Measurements from ENCODE around the gene KREMEN2. TPM values are rescaled to one million over a fixed set of nuclear protein-coding genes. Genes with fewer than 3 reads are reported as not detected.

KREMEN2 gene
- total RNA-seq, 2 donors from 2014 or later = 1.4 to 4.0 TPM

DNA sequence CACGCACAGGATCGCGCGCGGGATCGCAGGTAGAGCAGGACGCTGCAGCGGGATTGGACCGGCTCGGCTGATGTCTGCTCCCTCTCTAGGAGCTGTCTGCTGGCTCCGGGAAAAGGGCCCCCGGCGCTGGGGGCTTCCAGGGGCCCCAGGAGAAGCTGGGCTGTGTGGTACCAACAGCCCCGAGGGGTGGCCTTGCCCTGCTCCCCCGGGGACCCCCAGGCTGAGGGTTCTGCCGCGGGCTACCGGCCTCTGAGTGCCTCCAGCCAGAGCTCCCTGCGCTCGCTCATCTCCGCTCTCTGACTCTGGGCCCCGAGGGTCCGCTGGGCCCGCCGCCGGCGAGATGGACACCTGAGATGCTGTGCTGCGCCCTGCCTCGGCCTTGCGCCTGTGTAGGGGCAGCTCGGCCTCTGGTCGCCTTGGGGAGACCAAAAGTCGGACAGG is 3.7 kb downstream of the KREMEN2 start:
- Histone ChIP-seq H3K27me3 (replicated peaks; ENCODE audit: insufficient read depth) (no peaks in the 10 kb centered on the region), H3K4me1 (replicated peaks) (peaks cover 35% of the 10 kb centered on the region)
- 47% methylated on average over 32 of the region's 33 CpGs for WGBS

DNA sequence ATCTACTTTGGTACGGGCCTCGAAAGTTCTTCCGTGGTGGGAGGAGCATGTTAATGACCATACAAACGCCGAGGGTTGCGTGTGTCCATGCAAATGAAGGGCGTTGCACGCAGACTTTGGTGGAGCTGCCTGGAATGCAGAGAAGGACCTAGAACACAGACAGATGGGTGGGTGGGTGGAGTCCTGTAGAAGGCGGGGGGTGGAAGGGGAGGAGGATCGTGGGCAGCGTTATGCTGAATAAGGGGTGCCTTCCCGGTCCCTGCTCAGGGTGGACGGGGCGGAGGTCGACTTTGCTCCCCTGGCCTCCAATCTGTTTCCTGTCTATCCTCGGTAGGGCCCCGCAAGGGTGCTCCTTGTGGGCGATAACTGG is 4.3 kb downstream of the KREMEN2 start:
- Histone ChIP-seq H3K9me3 (no peaks in the 10 kb centered on the region), H3K27me3 (replicated peaks; ENCODE audit: insufficient read depth) (no peaks in the 10 kb centered on the region), H3K27ac (peak overlapping the region in 1 of 2 donors; percentile 67), H3K4me1 (replicated peaks) (peaks cover 37% of the 10 kb centered on the region), H3K36me3 (no peaks in the 10 kb centered on the region), H3K4me3 (peak overlapping the region in 1 of 2 donors; percentile 71)
- TF ChIP-seq, protein P1, sequence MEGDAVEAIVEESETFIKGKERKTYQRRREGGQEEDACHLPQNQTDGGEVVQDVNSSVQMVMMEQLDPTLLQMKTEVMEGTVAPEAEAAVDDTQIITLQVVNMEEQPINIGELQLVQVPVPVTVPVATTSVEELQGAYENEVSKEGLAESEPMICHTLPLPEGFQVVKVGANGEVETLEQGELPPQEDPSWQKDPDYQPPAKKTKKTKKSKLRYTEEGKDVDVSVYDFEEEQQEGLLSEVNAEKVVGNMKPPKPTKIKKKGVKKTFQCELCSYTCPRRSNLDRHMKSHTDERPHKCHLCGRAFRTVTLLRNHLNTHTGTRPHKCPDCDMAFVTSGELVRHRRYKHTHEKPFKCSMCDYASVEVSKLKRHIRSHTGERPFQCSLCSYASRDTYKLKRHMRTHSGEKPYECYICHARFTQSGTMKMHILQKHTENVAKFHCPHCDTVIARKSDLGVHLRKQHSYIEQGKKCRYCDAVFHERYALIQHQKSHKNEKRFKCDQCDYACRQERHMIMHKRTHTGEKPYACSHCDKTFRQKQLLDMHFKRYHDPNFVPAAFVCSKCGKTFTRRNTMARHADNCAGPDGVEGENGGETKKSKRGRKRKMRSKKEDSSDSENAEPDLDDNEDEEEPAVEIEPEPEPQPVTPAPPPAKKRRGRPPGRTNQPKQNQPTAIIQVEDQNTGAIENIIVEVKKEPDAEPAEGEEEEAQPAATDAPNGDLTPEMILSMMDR (IDR thresholded peaks at IDR 0.05) = no peak
- no peak for TF ChIP-seq POLR2A (IDR thresholded peaks at IDR 0.05)
- TF ChIP-seq POLR2AphosphoS5 (IDR thresholded peaks at IDR 0.05) = no peak
- WGBS = 21% methylated on average over 18 of the region's 18 CpGs
- DNase-seq (ENCODE audit: low spot score) = no peak
- intact Hi-C loops (cut with DNase I) = no loop called here

More for the DNA sequence above, 3.7 kb downstream of the KREMEN2 start:
- intact Hi-C loops (cut with DNase I) = no loop called here
- Histone ChIP-seq H3K36me3 (no peaks in the 10 kb centered on the region), H3K4me3 (no peak overlapping the region), H3K27ac (no peak overlapping the region), H3K9me3 (no peaks in the 10 kb centered on the region)
- no peak for DNase-seq (ENCODE audit: low spot score)
- TF ChIP-seq, protein P1 (IDR thresholded peaks at IDR 0.05) = no peak

DNA sequence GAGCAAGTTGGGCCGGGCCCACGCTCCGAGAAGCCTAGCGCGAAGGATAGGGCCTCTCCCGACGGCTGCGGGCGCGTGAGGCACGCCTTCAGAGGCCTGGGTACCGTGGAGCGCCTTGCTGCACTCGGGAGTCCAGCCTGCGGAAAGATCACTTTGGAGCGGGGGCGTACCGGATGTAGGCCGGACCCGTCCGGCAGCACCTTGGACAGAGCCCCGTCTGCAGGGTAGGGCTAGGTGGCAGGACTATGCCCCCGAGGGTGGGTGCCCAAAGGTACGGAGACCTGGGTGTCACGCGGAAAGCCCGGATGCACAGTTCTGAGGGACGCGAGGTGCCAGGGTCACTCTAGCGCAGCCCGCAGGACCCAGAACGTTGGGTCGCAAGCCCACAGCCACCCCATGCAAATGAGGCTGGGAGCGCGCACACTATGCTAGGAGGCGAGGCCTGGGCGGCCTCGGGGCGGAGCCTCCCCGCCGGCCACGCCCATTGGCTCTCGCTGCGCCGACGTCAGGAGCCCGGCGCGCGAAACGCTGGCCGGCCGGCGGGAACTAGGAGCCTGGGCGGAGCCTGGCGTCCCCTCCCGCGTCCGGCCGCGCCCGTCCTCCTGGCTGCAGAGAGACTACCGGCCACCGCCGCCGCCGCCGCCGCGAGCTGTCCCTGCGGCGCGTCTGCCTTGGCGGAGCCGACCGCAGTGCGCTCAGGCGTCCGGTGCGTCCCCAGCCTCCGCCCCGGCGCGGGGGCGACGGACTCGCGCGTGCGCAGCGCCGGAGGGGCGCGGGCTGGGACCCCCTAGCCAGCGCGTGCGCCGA is 4.9 kb downstream of the KREMEN2 start, which contains the start of gene PAQR4:
Gene PAQR4, plus strand, starts transcription at position 611 of the 807 bp plus-strand sequence. CDS start 327 bp downstream, outside the sequence.
- H3K27me3 ChIP-seq (replicated peaks; ENCODE audit: insufficient read depth) = no peaks in the 10 kb centered on the region
- H3K27ac ChIP-seq = peak within 1 kb of the TSS; percentile 23 to 67
- H3K9me3 ChIP-seq = no peaks in the 10 kb centered on the region

DNA sequence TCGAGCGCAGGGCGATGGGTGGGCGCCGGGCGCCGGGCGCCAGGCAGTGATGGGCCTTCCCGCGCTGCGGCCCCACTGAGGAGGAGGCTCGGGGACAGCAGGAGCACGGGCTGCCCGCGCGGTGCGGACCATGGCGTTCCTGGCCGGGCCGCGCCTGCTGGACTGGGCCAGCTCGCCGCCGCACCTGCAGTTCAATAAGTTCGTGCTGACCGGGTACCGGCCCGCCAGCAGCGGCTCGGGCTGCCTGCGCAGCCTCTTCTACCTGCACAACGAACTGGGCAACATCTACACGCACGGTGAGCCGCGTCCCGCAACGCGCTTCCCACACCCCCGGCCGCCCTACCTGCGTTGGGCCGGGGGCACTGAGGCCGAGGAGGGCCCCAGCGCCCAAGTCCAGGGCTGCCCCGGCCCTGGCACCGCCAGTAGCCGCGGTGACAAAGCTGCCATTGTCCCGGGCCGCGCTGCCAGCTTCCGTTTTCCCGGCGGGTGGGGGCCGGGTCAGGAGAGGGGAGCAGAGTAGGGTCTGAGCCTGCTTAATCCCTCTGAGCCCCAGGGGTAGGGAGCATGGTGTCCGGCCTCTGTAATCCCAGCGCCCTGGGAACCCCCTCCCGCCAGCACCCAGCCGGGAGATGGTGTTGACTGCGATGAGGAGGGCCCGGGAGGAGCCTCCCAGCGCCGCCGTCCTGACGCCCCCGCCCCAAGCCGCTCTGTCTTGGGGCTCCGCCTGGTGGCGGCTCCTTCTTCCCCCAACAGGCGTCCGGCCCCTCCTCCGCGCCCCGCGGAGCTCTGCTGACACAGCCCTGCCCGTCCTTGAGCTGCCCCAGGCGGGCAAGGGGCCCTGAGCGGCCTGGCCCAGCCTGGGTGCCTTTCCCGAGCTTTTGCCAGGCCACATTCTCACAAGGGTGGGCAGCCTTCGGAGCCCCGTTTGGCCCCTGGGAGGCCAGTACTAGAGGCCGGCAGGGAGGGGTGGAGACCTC is 5.8 kb downstream of the KREMEN2 start:
- Histone ChIP-seq H3K36me3 (no peaks in the 10 kb centered on the region), H3K4me3 (peak overlapping the region; percentile 41 to 71), H3K27me3 (replicated peaks; ENCODE audit: insufficient read depth) (no peaks in the 10 kb centered on the region), H3K9me3 (no peaks in the 10 kb centered on the region), H3K4me1 (replicated peaks) (peaks cover 33% of the 10 kb centered on the region), H3K27ac (peak overlapping the region; percentile 23 to 67)
- 6% methylated on average over 29 of the region's 83 CpGs for WGBS
- peak; percentile 50 for DNase-seq (ENCODE audit: low spot score)
- TF ChIP-seq POLR2AphosphoS5 (IDR thresholded peaks at IDR 0.05) (no peak), POLR2A (IDR thresholded peaks at IDR 0.05) (no peak)
- TF ChIP-seq, protein P1 (IDR thresholded peaks at IDR 0.05) = peak in 3 of 4 experiments; percentile 33 to 63 (median 59)
- intact Hi-C loops (cut with DNase I) = no loop called here

More for the DNA sequence above, 4.9 kb downstream of the KREMEN2 start, which contains the start of gene PAQR4:
- DNase-seq (ENCODE audit: low spot score) = peak; percentile 82
- no peaks in the 10 kb centered on the region for H3K36me3 ChIP-seq
- WGBS = 2% methylated on average over 66 of the region's 98 CpGs
- peaks cover 37% of the 10 kb centered on the region for H3K4me1 ChIP-seq (replicated peaks)
- intact Hi-C loops (cut with DNase I) = no loop called here
- peak within 1 kb of the TSS; percentile 41 to 71 for H3K4me3 ChIP-seq
- TF ChIP-seq POLR2AphosphoS5 (IDR thresholded peaks at IDR 0.05) (peak; percentile 53), POLR2A (IDR thresholded peaks at IDR 0.05) (peak; percentile 63)
- TF ChIP-seq, protein P1 (IDR thresholded peaks at IDR 0.05) = peak in 1 of 4 experiments; percentile 34

Measured in prostate gland (tissue), 2 donors.